Suppressor macrophage (primary cell): Measurements from ENCODE around the gene FAM219A.

Experiments
- DNase-seq, 4 experiments: peaks; one replicate each; pipeline ENCODE4 v3.0.0-alpha.2; 2020 to 2022

Gene FAM219A

DNA sequence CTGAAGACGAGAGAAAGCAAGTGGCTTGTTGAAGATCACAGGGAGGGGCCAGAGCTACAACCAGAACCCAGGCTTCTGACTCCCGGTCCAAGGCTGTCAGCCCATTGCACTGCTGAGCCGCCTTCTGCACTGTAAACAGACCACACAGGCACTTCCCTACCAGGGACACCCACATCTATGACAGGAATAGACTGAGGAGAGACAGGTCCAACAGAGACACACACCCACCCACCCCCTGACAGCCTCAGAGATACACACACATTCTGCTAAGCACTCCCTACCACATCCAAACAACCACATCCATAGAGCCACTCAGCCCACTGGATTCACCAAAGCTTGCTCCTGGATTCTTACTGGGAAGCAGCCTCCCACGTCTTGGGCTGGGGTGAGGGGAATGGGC, 58.6 kb downstream of the FAM219A start:
- DNase-seq, result no peak

DNA sequence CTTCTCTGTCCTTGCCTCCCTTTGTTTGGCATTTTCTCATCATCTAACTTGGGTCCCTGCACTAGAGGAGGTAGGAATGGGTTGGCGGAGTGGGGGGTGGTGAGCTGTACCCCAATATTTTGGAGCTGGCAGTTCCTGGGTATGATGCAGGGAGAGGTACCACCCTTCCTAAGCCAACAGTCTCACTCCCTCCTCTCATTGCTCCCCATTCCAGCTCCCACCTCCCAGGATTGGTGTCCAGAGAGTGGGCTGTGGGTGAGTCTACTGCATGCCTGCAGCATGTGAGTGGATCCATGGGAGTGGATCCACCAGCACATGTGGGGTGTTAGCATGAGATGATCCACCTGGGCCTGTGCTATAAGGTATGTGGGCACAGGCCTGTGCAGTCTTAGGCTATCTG, 59.5 kb downstream of the FAM219A start:
- no peak for DNase-seq

DNA sequence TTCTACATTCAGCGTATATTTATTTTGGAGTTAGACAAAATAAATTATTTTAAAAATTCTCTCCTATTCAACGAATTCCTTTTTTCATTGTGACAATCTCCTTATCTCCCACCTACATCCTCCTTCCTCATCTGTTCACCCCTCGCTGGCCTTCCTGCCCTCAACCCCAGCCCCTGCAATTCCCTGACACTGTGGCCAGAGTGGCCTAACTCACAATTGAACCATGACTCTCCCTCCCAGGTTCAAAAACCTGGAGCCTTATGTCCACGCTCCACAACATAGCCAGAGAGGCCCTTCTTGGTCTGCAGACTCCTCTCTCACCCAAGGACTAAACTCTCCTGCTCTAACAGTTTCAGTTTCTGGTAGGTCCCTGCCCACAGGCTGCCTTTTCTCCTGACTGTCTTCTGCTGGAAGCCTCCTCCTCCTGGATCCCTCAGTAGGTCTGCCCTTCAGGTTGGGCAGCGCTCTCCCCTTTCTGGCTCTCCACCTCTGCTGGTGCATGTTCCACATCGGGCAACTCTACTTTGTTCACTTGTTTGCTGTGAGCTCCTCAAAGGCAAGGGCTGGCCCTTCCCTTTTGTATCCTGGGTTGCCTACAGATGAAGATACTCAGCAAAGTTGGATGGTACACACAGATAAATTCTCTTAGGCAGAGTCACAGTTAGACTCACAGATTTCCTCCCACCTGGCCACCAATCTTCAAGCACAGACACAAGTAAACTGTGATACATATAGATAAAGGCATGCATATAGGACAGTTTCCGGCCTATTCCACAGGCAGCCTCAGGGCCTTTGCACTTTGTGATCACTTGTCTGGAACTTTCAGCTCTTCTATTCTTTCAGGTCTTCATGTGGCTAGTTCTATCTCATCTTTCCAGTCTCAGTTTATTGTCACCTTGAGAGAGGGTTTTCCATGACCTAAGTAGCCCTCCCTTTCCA, 61.8 kb downstream of the FAM219A start:
- no peak for DNase-seq

DNA sequence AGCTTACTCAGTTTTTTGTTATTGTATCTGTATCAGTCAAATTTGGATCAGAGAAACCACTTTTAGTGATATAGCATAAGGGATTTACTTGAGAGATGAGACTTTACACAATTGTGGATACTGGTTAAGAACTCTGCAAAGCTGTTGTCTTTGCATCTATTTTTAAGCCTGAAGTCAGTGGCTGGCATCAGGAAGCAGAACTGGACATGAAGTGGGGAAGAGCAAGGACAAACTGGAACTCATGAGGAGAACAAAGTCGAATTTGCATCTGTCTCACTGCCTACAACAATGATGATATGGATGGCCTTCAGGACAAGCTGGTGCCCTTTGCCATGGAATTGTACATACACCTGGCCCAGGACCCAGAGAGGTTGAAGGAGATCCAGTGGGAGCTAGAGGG, 65.9 kb downstream of the FAM219A start:
- DNase-seq, result no peak

DNA sequence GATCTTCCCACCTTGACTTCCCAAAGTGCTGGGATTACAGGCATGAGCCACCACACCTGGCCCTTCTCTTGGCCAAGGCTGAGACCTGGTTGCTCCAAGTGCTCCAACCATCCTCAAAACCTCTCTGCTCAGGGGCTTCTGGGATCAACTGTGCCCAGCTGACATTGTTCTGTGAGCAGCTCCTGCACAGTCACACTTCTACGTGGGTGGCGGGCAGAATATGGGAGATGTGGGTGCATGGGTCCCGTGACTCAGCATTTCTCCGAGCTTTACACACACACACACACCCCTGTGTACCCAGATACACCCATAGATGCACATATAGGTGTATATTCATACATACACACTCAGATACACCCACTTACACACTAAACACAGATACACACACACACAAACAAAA, 71.1 kb downstream of the FAM219A start:
- no peak for DNase-seq

DNA sequence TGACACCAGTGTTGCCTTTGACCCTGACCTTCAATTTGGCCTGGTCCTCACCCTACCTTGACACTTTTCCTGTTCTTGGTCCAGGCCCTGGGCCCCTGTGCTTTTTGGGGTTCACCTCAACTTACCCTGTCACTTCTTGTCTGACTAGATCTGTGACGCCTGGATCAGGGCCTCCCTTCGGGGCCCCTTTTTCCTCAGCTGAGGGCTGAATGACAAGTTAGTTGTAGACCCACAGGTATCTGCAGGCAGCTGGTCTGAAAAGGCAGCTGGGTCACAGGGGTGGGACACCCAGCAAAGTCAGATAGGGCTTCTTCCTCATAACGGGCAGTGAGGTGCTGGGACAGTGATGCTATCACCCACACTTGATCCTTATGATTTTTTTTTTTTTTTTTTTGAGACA, 71.7 kb downstream of the FAM219A start:
- no peak for DNase-seq

DNA sequence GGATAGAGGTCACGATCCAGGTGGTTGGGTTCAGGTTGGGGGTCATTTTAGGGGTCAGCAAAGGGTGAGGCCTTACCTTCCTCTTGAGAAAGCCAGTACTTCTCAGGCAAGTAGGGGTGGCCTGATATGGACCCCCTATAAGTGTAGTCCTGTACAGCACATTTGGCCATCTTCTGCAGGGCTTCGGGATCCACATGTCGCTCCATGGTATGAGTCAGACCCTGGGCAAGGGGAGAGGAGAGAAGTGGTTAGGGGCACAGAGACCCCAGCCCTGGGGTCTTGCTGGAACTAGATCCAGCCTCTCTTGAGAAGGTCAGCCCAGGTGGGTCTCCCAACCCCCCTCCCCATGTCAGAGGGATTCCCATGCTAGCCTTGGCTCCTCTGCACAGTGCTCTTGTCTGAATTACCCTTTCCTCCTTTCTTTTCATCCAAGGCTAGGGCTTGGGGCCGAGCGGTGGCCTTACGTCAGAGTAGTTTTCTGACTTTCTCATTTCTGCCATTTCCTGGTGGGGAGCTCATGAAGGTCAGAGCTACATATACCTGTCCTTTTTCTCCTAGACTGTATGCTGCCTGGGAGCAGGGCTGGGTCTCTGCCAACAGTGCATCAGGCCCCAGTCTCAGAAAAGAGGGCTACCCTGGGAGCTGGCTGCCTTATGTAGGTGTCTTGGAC, 72.7 kb downstream of the FAM219A start:
- no peak for DNase-seq

DNA sequence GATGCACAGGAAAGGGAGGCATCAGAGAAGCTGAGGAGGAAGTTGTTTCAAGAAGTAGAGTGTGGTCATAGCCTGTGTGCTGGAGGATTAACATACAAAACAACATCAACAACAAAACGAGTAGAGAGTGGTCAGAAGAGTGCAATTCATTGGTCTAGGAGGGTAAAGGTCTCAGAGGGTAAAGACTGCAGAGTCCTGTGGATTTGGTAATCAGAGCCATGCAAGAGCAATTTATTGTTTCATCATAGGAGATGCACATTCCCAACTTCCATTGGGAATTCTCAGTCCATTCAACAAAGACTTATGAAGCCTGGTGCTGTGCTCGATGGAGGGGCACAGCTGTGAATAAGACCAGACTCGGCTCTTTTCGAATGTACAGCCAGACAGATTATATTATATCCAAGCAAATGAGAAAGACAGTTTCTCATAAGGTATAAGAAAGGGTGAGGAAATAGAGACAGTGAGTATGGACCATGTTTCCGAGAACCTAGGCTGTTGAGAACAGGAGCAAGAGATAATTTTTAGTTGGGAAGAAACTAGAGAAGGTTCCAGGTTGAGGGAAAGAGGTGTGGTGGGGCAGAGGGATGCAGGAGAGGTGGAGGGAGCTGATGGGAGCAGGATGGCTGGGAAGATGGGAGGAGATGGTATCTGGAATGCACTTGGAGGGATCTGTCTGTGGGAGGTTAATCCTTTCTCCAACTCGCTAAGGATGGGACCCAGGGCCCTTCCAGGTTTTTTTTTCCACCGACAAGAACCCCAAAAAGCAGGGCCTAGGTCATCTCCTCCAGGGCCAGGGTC, 73.8 kb downstream of the FAM219A start:
- DNase-seq, result peak; percentile 16 to 43 (median 29)

DNA sequence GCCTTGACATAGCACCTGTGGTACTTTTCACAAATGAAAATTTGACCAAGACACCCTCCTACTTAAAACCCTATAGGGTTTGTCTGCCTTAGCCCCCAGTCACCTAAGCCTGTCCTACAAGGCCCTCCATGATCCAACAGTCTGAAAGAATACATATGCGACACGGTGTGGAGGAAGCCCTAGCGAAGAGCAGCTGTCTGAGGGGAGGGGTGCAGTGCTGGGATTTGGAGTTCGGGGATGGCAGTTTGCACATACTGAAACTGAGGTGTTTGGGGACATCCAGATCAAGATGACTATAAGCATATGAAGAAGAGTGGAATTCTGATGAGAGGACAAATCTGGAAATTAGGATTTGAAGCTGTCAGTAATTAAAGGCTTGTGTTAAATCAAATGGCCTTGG, 74.5 kb downstream of the FAM219A start:
- DNase-seq, result no peak

DNA sequence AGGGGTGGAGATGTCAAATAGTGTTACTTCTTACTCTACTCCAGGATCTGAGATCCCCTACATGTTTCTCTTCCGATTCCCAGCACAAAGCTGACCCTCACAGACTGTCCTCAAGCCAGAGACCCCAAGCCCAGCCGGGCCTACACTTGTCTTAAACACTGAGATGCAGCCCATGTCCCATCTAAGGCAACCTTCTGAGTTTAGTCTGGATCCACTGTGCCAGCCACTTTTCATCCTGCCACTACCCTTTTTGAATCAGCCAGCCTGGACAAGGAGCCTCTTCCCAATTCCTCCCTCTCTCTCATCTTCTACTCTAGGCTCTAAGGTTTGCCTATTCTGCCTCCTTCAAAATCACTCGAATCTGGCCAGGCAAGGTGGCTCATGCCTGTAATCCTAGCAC, 75.5 kb downstream of the FAM219A start:
- DNase-seq, result no peak

DNA sequence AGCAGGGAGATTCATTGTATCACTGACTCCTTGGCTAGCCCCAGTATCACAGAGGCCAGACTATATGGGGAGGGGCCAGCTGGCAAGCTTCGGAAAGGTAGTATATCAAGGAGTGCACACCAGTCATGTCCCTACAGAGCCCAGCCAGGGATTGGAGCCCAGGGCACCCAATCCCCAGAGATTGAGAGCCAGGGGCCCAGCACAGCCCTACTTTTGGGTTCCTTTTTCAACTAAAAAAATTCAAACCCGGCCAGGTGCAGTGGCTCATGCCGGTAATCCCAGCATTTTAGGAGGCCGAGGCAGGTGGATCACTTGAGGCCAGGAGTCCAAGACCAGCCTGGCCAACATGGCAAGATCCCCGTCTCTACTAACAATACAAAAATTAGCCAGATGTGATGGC, 76.3 kb downstream of the FAM219A start:
- DNase-seq, result no peak

DNA sequence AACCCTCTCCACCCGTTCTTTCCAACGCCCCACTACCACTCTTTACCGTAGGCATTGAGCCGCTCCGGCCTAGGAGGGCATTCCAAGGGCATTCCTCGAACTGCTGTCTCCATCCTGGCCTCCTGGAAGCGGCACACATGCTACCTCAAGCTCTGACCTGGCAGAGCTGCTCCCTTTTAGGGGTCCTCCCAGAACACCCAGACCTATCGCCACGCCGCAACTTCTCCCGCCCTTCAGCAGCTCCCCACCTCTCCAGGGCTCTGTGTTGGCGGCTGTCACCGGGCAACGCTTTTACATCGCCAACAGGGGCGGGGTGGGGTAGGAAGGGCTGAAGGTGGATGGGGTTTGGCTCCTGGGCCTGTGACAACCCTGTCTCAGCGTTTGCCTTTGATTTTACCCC, 77.0 kb downstream of the FAM219A start:
- no peak for DNase-seq

DNA sequence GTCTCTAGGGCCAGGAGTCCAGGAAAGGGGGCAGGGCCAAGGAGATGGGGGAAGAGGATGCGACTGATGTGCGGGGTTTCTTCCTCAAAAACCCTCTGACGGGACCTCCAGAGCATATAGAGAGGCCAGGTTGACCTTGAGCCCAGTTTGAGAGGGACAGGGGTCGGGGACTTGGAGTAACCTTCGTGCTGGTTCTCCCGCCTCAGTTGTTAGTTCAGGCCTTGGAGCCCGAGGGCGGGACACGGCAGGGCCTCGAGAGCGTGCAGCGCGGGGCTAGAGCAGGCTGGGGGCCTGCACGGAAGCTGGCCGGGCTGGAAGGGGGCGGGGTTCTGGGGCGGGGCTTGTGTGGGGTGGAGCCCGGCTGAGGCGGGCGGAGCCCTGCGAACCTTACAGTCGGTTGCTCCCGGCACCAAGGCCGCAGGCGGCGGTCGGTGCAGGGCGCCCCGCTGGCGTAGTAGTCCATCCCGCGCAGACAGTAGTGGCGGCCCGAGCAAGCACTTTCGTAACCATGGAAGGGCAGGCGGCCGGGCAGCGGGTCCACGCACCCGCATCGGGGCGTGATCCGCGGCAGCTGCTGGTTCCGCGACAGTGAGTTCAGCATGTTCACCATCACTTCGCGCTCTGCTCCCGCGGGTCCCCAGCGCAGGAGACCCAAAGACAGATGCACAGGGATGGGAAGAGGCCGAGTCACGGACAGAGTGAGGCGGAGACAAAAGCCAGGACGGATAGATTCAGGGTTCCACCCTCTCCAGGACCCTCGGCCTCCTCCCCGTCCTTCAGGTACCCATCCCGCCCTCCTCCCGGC, 77.7 kb downstream of the FAM219A start:
- DNase-seq, result peak; percentile 80 to 91 (median 85)

DNA sequence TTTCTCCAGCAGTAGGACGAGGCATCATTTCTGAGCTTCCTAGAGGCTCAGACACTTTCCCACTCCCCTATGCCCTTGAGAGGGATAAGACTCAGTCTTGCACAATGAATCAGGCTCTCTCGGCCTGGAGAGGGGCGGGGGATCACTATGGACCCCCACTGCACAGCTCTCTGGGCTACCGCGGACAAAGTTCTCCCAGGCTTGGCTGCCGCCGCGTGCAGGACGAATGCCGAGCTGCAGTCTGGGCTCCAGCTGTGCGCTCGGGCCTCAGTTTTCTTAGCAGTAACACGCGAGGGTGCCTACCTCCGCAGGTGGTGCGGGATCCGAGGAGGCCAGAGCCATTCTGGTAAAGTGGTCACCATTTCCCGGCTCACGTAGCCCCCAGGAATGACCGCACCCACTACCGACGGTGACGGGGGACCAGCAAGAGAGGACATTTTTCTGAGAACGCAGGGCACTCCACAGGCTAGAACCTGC, 78.3 kb downstream of the FAM219A start:
- DNase-seq, result peak in 1 of 4 experiments; percentile 12

DNA sequence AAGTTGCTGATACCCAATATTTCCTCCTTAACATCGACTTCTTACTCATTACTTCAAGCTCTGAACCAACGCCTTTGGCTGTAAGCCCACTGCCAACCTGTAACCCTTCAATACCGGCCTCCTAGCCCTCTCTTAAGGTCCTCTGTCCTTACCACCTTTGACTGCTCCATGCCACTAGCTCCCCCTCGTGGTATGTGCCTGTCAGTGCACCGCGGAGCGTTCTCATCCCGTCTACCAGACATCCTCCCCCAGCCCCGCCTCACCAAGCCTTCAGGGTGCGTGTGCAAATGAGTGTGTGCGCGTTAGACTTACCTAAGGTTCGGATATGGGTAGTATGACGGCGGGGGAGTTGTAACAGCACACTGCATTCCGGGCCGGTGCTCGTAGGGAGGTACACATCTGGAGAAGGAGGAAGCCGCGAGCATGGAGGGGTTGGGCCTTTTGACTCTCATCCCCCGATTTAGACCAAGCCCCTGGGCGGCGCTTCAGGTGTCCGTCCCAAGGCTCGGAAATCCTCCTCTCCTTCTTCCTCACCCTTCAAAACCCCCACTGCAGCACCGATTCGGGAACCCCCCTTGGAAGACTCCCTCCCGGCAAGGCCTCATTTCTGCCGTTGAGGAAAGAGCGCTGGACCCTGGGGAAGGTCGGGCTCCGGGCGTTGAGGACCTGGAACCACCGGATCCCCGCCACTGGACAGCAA, 78.9 kb downstream of the FAM219A start:
- peak; percentile 87 to 91 (median 90) for DNase-seq

DNA sequence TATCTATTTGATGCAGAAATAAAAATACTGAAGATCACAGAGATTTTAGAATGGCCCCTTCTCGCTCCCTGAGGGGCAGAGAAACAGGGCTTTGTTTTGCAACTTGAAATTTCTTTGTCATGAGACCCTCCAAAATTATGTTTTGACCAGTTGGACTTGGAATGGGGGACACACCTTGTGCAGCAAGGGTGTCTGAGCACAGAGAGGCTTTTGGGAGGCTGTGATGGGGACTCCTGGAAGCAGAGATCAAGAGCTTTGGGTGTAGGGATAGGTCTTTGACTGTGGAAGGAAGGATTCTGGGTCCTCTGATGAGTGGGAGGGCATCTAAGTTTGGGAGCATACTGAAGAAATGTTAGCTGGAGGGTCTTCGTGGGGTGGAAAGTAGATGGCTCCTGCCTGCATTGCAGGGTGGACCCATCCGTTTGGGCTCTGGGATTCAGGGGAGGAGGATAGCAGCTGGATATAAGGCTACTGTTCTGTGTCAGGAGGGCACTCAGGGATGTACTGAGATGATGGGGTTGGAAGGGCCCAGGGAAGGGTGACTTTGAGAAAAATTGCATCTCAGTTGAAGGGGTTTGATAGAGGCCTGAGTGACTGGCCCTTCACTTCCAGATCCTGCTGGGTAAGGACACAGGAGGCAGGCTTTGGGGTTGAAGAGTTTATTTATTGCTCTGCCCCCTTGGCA, 79.9 kb downstream of the FAM219A start:
- DNase-seq, result no peak

DNA sequence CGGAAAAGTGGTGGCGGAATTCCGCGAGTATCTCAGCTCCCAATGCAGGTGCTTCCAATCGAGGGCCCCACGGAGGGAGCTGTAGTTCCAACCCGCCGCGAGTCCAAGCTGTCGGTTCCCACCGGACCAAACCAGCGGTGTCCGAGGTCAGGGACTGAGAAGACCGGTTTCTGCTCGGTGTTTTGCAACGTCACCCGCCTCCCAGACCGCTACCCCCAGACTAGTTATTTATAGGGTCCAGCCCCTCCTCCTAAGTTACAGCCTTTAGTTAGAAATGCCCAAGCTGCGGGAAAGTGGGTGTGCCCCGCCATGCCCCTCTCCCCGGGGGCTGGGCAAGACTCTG, 81.0 kb downstream of the FAM219A start:
- peak in 2 of 4 experiments; percentile 27 to 29 for DNase-seq

DNA sequence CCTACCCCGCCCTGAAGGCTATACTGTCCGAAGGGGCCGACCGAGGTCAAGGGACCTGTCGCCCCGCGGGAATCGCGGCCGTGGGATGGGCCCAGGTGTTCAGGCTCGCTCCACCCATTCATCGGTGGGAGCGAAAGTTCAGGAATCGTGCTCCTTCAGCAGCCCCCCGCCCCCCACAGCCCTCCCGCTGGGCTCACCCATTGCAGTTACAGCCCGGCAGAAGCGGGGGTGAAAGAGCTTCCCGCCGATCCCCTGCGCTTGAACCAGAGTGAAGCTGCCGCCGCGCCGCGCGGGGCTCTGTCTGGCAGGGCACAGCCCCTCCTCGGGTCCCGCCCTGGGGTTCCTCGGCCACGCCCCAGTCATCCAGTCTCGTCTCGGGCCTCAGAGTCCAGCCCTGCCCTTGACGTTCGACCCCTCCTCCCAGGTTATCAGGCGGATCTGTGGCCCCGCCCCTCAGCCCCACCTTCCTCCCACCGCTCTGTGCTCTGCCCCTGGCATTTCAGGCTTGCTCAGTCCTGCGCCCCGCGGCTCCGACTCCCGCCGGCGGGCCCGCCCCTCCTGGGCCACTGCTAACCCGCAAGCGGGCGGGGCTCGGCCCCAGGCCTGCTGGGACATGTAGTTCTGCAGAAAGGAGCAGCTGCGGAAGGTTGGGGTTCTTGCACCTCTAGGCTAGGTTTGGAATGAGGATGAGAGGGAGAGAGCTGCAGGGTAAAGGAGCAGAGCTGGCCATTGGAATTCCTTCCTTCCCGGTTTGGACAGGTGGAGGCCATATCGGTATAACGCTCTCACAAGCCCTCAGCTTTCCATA, 81.6 kb downstream of the FAM219A start, which contains the start of gene MYORG:
MYORG (minus strand) TSS at position 303 of the 808 bp plus-strand sequence. CDS start 3,955 bp downstream, outside the sequence.
- peak; percentile 93 to 97 (median 95) for DNase-seq

DNA sequence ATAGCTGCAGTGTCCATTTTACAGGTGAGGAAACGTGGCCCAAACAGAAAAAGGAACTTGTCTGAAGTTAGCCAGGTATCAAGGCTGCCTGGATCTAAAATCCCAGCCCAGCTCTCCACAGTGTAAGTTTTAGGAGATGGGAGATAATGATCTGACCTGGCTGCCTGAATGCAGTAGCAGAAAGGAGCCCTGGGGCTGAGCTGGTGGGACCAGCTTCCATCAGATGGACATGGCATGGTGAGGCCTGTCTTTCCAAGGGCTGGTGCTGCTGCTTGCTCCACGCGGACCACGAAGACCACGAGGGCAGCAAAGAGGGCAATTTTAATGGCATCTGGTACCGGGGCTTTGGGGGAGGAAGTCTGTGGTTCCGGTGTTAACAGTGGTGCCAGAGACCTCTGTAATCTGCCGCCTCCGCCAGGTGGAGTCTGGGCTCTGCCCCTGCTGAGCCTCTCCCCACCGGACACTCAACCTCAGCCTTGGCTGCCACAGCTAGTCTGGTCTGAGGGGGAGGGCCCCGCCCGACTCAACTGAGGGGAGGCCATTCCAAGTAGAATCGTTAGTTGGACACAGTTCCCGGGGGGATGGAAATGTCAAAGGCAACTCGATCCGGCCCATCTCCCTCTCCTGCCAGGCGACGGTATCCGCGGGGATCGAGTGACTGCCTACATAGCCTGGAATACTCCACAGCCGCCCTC, 82.3 kb downstream of the FAM219A start:
- peak in 1 of 4 experiments; percentile 16 for DNase-seq
